ENCODE measurements around the gene RORB.

The RORB gene

DNA sequence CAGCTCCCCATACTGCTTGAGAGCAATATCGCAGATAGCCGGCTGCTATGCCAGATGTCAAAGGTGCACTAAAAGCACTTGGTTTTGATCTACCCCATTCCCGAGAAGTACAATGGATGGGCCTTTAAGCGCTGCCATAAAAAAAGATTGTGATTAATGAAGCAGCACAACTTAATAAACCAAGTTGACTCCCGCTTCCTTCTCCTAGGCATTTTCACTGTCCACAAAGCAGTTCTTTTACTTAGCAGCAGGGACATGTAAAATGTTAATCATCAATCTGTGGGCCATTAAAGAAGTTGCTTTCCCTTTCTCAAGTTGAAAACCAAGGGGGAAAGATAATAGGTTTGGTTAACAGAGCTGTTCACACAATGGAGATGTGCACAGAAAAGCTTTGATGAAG is 214.2 kb downstream of the RORB start:
- DNase-seq: no peak

DNA sequence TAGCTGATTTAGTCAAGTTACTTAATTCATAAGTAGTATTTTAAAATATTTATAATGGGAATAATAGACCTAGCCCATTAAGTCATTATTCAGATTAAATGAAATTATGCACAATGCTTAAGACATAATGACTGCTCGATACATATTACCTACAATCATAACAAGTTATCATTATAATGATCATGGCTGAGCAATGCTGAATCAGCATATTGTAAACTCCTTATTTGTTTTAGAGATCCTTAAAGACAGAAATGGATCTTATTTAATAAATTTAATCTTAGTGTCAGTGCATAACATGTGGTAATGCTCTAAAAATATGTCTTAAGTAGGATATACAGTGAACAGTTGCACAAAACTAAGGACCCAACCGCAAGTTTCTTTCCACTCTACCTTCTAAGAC is 221.6 kb downstream of the RORB start:
- no peak for DNase-seq

DNA sequence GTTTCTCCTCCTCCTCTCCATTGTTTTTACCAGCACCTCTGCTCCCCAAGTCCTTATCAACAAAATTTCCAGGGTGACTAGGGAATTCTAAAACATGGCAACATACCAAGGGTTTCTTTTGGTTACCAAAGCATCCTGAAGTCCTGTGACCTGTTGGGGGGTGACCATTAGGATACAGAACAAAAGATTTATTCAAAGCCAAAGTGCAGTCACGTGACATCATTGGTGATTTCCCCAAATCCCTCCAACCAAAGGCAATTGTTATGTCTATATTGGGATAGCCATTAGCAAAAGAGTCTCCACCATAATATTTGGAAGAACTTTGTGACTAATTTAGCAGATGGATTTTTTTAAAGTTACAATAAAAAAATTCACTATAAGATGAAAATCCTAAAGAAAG is 222.2 kb downstream of the RORB start:
- no peak for DNase-seq

DNA sequence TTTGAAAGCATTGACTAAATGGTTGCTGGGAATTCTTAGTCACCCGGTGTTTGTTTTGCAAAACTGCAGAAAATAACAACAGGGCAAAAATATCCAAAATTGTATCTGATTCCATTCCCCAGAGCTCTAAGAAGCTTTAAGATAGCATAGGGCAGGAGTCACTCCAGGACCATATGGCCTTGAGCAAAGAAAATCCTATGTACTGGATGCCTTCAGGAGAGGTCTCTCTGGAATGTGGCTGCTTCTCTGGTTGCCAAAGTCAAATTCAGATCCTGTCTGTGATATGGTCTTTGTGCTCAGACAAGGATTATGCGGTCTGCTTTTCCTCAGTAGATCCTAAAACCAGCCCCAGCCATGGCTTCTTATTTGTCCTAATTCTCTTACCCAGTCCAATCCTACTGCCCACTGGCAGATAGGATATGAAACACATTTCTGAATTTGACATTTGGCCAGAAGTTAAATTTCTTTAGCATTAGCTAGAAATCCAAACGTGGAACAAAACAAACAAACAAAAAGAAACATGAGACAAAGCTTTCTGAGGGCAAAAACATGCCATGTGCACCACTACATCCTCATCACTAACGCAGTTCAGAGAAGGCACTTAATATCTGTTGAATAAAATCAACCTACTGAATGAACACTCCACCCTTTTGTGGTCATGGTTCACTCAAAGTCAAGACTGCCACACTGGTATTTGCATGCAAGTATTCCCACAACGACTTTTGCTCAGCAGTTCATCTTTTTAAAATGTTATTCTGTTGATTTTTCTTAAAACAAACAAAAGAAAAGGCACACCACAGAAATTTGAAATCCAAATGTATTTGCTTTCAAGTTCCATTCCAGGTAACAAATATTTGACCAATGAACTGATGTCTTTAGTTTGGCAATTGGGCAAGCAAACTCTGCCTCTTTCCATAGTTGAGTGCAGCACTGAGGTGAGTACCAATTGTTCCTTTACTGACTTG is 224.8 kb downstream of the RORB start:
- no peak for DNase-seq

DNA sequence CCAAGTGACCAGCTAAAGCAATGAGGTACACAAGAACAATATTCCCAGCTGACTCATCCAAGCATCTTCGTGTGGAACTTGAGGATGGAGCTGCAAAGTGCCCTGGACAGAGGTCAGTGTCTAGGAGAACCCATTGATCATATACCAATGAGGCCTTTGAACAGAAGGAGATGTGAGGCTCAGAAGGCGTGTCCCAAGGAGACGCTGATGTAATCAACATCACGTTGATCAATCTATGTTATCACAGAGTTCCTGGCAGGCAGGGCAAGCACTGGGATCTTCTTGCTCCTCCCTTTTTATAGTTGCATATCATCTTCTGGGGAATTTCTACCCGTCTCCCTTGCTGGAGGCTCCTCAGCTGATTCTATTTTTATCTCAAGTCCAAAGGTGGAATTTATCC is 227.2 kb downstream of the RORB start:
- DNase-seq: no peak

DNA sequence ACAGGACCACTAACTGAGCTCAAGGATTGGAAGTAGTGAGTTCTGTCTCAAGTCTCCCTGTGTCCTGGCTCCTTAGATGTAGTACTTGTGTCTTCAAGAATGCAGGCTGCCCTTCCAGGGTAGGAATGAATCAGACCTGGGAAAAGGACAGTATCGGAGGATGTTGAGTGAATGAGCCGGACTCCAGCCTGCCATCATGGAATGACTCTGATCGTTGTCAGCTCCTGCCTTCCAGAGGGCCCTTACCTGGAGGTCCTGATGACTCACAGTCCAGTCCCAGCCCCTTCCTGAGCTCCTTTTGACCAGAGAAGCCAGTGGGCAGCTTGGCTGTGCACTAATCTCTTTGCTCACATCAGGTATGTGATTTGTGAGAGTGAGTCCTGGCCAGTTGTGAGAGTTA is 229.4 kb downstream of the RORB start:
- no peak for DNase-seq

DNA sequence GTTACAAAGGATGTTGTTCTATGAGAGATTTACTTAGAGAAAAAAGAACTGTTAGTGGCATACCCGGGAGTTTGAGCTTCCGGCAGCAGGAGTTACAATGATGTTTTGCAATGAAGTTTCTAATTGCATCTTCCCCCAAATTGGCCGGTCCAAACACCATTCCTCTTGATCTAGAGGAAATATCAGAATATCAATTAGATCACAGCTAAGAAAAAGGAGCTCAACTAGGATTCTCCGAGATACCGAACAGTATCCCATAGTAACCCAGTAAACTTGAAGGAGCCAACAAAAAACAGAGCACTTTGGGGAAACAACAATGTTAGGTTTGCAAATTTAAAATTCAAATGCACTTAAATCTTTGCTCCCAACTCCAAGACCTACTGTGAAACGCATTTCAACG is 231.0 kb downstream of the RORB start:
- no peak for DNase-seq

DNA sequence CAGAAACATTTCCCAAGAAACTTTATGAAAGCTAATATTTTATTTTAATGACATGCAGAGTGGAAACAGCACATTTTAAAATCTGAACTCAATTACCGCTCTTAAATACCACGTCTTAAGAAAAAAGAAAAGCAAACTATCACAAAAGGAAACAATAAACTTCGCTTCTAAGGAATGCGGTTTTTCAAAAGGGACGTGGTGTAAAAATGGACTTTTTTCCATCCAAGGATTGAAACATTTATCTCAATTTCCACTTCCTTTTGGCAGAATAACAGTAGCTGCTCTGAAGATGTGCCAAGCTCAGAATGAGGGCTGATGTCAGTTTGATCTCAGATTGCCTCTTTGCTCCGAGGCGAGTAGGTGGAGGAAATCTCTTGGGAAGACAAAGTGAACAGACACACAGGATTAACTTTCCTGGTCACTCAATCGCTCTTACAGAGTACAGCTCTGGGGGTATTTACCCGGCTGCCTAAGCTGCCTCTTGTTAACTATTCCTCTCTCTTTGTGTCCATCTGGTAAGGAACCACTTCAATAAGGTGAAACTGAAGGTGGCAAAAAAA is 232.1 kb downstream of the RORB start:
- no peak for DNase-seq

DNA sequence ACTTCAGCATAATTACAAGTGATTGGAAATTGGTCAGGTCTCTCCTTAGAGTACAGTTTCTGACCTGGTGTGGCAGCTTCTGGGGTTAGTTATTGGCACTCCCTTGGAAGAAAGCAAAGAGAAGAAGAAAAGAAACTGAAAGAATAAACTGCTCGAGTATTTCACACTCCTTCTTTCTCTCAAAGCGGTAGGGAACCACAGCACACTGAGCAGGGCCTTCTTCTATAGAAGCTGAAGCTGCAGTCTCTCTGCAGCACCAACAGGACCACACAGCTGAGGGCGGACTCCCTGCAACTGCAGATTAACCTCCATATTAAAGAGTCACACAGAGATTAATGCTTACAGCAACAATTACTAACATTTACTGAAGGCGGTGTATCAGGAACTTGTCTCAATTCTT is 238.6 kb downstream of the RORB start:
- no peak for DNase-seq

DNA sequence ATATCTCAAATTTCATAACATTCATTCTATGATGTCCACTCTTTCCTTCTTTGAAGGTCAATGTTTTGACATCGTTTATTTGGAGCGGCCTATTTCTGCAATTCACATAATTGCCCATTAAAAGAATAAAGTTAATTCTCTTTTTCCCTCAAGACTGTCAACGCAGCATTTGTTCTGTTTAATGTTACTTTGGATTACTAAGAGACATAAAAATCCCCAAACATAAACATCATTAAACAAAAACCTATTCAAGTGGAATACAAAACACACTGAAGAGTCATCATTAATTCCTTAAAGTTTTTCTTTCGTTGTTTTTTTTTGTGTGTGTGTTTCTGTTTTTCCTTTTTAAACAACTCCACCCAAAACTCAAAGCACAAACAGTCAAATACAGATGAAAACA is 239.5 kb downstream of the RORB start:
- no peak for DNase-seq

DNA sequence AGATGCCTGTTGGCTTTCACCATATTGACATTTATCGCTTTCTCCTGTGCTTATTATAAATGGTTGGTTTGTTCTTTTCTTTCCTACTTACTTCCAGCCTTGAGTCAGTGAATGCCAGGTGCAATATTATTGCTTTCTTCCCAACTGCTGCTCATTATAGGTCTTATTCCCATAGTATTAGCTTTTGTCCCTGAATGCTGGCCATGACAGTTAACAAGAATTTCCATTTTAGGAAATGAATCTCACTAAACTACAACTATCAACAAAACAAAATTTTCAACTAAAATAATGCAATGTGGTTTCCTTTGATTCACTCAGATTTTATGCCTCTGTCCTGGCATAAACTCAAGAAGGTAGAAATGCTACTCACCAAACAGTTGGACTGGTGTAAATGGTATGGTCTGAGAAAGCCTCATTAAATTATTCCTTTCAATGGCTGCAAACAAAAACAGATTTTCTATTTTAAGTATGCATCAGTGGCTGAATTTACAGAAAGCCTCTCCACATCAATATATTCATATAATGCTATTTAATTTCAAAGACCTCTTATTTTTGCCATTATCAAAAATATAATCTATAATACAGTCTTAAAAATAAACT is 245.2 kb downstream of the RORB start:
- DNase-seq: no peak

All from hypothalamus (tissue), 51 donors.